Measurements from ENCODE around the gene TYW3.

The TYW3 gene

DNA sequence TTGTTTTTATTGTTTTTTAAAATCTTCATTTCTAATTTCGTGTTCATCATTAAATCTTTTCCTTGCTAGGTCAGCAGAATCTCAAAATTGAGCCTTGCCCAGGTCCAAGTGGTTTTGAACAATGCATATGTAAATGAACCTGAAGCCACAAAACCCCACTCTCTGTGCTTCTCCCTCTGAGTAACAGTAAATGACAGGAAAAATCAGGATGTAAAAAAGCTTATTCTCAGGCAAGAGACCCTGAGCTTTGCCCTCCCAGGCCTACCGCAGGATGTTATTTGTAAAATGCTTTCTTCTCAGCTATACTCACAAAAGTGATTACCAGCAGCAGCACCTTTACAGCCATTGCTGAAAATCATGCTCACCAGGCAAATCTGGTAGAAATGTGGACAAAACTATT, 47.6 kb downstream of the TYW3 start:
- TF ChIP-seq, protein P1, sequence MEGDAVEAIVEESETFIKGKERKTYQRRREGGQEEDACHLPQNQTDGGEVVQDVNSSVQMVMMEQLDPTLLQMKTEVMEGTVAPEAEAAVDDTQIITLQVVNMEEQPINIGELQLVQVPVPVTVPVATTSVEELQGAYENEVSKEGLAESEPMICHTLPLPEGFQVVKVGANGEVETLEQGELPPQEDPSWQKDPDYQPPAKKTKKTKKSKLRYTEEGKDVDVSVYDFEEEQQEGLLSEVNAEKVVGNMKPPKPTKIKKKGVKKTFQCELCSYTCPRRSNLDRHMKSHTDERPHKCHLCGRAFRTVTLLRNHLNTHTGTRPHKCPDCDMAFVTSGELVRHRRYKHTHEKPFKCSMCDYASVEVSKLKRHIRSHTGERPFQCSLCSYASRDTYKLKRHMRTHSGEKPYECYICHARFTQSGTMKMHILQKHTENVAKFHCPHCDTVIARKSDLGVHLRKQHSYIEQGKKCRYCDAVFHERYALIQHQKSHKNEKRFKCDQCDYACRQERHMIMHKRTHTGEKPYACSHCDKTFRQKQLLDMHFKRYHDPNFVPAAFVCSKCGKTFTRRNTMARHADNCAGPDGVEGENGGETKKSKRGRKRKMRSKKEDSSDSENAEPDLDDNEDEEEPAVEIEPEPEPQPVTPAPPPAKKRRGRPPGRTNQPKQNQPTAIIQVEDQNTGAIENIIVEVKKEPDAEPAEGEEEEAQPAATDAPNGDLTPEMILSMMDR (IDR thresholded peaks at IDR 0.05), result no peak

GRCh38 chr1:74785944-74786343, 53.0 kb downstream of the TYW3 start:
- TF ChIP-seq, protein P1 (IDR thresholded peaks at IDR 0.05), result no peak

GRCh38 chr1:74790453-74790852, 57.5 kb downstream of the TYW3 start:
- TF ChIP-seq, protein P1 (IDR thresholded peaks at IDR 0.05), result no peak

GRCh38 chr1:74791491-74791890, 58.5 kb downstream of the TYW3 start:
- TF ChIP-seq, protein P1 (IDR thresholded peaks at IDR 0.05), result no peak

GRCh38 chr1:74799119-74799657, 66.2 kb downstream of the TYW3 start:
- TF ChIP-seq, protein P1 (IDR thresholded peaks at IDR 0.05), result no peak

GRCh38 chr1:74811436-74812179, 78.7 kb downstream of the TYW3 start:
- TF ChIP-seq, protein P1 (IDR thresholded peaks at IDR 0.05), result no peak

GRCh38 chr1:74812180-74812541, 79.2 kb downstream of the TYW3 start:
- TF ChIP-seq, protein P1 (IDR thresholded peaks at IDR 0.05), result no peak
